ENCODE data around the gene HHIPL2.
"Not testable (repeated sequence)": the region's sequence is repeated elsewhere in the genome, so short reads cannot be mapped to it uniquely, and the experiment has no call there.

Gene HHIPL2

DNA sequence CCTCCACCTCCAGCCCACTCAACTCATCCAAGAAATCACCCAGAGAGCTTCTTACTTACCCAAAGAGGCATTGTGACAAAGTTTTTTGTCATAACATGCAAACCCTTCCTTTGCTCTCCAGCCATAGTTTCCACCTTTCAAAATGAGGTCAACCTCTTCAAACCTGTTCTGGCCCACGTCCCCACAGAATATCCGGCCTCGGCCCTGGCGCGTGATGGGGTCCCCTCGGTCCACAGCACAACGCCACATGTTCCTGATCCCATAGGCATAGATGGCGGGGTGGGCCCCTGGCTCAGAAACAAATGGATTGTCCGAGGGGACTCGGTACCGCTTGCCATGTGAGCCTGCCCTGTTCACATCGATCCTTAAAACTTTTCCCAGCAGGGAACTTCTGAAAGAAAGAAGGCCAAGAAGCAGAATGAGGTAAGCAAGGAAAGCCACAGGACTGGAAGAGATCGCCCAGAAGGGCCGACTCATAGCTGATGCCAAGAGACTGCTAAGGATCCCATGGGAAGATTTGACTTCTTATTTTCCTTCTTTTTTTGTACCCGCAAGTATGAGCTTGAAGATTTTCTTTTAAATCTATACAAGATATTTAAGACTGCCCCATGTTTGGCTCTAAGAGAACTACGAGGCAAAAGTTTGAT lies 7.8 kb downstream of the HHIPL2 start:
- no peak for DNase-seq (ENCODE audit: low read depth)

DNA sequence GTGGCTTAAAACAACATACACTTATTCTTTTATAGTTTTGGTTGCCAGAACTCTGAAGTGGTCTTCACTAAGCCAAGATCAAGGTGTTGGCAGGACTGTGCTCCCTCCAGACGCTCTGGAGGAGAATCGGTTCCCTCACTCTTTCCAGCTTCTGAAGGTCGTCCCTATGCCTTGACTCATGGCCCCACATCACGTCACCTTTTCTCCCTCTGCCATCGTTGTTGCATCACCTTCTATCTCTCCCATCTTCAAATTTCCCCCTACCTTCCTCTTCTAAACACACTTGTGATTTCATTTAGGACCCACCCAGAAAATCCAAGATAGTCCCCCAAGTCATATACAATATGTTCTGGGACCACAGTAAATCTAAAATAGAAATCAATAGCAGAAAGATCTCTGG lies 12.4 kb downstream of the HHIPL2 start:
- no peak for DNase-seq (ENCODE audit: low read depth)

DNA sequence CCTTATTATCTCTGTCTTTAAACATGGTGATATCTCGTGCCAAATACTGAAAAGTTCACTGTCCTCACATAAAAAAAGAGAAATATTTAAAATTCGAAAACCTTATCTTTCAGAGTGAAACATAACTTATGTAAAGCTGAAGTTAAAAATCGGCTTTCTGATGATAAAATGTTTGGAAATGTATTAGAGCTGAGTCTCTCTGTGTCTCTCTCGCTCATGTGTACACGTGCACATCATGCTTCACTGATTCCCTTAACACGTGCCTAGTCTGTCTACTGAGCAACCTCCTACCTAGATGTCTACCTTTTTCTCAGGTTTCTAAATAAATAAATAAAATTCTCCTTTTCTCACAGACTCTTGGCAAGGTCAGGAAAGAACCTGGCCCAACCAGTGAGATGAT lies 17.1 kb downstream of the HHIPL2 start:
- DNase-seq (ENCODE audit: low read depth), result no peak

DNA sequence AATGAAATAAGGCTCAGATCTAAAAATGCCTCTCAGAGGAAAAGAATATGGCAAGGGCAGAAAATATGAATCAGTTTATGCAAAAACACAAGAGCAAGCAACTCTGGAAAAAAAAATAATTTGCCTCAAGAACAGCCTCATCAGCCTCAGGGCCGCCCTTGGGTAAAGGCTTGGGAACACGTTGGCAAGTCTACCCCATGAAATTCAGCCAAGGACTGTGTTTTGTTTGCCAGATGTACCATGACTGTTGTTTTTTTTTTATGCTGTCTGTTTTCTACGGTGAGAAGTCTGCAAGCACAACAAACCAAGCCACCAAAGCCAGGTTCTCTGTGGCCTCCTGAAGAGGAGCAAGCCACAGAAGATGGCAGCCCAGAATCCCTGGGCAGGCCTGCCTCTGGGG lies 18.0 kb downstream of the HHIPL2 start:
- DNase-seq (ENCODE audit: low read depth), result no peak

DNA sequence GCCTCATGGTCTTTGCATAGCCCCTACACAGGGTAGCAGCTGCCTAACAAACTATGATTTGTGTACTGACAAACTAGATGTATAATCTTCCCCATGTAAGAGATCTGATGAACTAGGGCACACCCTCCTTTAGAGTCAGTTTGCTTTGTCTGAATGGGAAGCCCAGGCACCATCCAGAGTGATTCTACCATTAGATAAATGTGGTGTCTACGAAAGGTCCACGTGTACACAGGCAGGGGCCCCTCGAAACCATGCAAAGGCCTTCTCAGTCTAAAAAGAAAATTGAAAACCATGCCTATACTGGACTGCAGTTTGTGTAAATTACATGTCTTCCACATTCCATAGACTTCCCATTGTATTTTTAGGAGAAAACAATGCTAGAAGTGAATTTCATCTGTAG lies 18.7 kb downstream of the HHIPL2 start:
- DNase-seq (ENCODE audit: low read depth), result no peak

DNA sequence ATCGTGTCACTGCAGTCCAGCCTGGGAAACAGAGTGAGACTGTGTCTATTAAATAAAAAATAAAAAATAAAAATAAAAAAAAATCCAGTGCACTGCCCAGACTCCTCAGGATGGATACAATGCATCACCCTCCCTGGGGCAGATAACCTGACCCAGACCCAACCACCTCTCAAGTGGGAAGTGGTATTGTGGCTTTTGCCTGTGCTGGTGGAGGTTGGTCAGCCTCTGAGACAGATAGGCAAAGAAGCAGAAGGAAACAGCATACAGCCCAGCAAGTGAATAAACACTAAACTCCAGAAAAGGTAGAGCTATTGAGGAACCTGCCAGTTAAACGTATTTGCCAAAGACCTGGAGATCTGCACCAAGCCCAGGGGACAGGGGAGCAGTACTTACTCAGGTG lies 22.0 kb downstream of the HHIPL2 start:
- DNase-seq (ENCODE audit: low read depth), result no peak

DNA sequence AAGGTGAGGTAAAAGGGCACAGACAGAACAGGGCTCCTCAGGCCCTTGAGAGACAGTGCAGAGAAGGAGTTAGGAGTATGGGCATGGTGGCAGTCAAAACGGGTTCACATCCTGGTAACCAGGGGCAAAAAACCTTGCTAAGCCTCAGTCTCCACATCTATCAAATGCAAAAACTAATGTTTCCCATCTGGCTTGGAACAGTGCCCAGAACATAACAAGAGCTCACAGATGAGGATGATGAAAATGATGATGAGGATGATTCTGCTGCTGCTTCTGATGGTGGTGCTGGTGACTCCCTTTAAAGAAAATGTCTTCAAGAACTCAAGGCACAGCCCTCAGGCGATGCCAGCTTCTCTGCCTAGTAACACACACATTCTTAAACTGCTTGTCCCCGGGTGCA lies 24.1 kb downstream of the HHIPL2 start:
- DNase-seq (ENCODE audit: low read depth), result no peak

DNA sequence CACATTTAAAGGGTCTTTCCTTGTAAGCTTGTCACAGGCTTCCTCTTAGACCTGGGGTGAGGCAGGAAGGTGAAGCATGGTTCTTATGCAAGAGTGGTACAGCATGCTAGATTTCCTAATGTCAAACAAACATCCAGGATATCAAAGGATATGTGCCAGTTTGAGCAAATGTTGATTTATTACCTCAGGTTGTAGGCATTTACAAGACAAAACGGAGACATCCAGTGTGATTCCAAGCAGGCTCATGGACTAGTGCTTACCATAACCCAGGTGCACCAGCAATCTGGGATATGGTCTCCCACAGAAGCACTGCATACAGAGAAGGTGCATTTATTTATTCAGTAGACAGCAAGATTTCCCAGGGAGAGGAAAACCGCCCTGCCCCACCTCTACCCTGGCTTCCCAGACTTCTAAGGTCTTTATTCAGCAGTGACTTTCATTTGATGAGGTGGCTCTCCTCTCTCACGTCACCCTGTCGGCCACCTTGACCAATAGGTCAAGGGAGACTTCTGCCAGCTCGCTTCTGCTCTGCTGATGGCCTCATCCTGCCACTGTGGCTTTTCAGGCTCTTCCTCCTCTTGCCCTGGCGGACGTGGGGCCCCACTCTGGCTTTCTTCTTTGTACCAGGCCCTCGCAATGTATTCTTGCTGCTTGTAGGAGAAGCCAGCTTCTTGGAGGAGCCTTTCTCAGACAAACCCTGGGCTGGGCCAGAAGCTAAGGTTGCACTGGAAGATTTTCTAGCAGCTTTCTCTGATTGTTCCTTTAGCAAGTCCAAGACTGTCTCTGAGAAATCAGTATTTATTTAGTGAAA lies 25.6 kb downstream of the HHIPL2 start:
- DNase-seq (ENCODE audit: low read depth), result no peak

DNA sequence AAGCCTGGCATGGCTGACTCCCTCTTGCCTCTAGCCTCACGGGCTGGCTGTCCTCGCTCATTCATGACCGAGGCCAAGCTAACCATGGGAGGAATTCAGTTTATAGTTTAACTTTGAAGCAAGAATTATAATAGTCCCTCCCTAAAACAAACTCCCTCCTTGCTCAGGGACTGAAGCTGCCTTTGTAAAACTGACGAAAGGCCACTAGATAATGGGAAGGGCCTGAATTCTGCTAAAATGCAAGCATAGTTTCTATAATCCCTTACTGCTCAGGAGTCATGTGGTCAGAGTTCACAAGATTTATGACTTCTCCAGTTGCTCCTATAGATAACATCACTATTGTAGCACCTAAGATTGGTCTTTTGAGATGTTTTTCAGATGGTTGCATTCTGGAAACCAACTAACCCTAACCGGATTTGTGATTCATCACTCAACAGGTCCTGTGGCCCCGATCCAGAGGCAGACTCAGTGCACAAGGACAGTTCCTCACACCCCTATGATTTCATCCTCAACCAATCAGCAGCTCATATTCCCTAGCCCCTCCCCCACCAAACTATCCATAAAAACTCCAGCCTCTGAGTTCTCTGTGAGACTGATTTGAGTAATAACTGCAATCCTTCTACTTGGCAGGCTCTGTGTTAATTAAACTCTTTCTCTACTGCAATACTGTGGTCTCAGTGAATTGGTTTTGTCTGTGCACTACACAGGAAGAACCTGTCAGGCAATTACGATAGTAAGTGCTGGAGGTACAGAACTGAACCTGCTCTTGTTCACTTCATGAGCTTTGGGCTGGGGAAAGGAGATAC lies 26.4 kb downstream of the HHIPL2 start:
- DNase-seq (ENCODE audit: low read depth), result no peak

DNA sequence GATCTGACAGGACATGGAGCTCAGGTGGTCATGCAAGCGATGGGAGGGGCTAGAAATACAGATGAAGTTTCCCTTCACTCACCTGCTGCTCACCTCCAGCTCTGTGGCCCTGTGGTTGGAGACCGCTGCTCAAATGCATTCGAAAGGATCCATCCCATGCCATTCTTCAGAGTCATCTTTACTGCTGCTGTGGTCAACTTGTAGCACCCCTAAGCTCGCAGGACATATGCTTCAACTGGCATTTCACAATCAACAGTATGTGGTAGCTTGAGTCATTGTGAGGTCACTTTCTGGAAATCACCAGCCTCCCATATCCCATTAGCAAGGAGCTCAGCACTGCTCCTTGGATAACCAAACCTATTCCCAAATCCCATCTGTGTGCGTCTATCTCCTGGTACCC lies 58.4 kb downstream of the HHIPL2 start:
- DNase-seq (ENCODE audit: low read depth), result not testable (repeated sequence)

DNA sequence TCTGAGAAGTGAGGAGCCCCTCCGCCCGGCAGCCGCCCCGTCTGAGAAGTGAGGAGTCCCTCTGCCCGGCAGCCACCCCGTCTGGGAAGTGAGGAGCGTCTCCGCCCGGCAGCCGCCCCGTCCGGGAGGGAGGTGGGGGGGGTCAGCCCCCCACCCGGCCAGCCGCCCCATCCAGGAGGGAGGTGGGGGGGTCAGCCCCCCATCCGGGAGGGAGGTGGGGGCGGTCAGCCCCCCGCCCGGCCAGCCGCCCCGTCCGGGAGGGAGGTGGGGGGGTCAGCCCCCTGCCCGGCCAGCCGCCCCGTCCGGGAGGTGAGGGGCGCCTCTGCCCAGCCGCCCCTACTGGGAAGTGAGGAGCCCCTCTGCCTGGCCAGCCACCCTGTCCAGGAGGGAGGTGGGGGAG lies 60.1 kb downstream of the HHIPL2 start:
- not testable (repeated sequence) for DNase-seq (ENCODE audit: low read depth)

DNA sequence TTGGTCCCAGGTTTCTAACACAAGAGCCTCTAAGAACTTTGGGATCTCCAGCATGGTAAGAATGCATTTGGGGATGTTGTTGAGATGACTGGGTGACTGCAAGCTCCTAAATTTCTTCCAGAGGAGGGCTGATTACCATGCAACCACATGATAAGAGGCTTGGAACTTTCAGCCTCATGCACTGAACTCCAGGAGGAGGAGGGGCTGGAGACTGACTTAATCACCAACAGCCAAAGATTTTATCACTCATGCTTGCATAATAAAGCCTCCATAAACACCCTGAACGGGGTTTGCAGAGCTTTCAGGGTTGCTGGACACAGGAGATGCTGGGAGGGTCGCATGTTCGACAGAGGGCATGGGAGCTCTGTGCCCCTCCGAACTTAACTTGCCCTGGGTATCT lies 63.9 kb downstream of the HHIPL2 start:
- not testable (repeated sequence) for DNase-seq (ENCODE audit: low read depth)

DNA sequence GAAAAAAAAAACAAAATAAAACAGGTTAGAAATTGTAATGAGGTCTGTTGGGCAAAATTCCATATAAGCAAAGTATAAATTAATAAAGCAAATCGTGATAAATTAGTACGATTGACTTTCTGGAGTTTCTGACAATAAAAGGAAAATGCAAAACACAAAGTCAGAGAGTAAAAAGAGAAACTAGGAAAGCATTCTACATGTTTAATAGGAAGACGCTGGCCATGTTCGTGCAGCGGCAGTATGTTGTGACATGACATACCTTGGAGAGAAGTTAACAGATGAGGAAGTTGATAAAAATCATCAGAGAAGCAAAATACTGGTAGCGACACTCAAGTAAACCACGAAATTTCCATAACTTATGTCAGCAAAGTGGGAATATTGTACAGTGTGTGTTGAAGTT lies 68.3 kb downstream of the HHIPL2 start:
- DNase-seq (ENCODE audit: low read depth), result not testable (repeated sequence)

DNA sequence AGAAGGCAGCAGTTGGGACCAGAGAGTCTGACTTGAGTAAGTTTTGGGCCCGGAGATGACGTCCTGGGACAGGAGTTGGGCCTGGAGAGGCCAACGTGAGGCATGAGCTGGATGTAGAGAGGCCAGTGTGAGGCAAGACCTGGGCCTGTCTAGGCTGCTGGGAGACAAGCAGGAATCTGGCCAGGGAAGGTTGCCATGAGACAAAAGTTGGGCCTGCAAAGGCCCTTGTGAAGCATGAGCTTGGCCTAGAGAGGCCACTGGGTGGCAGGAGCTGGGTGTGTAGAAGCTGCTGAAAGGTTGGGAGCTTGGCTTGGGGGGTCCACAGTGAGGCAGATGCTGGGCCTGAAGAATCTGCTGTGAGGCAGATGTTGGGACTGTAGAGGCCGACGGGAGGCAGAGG lies 71.5 kb downstream of the HHIPL2 start:
- DNase-seq (ENCODE audit: low read depth), result not testable (repeated sequence)

DNA sequence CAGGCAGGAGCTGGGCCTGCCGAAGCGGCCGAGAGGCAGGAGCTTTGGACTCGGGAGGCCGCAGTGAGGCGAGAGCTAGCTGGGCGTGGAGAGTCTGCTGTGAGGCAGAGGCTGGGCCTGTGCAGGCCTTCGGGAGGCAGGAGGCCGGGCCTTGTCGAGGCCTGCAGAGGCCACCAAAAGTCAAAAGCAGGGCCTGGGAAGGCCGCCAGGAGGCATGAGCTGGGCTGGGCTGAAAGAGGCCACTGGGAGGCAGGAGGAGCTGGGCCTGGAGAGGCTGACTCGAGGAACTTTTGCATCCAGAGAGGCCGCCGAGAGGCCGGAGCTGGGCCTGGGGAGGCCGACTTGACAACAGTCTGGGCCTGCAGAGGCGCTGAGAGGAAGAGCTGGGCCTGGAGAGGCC lies 74.2 kb downstream of the HHIPL2 start:
- not testable (repeated sequence) for DNase-seq (ENCODE audit: low read depth)

DNA sequence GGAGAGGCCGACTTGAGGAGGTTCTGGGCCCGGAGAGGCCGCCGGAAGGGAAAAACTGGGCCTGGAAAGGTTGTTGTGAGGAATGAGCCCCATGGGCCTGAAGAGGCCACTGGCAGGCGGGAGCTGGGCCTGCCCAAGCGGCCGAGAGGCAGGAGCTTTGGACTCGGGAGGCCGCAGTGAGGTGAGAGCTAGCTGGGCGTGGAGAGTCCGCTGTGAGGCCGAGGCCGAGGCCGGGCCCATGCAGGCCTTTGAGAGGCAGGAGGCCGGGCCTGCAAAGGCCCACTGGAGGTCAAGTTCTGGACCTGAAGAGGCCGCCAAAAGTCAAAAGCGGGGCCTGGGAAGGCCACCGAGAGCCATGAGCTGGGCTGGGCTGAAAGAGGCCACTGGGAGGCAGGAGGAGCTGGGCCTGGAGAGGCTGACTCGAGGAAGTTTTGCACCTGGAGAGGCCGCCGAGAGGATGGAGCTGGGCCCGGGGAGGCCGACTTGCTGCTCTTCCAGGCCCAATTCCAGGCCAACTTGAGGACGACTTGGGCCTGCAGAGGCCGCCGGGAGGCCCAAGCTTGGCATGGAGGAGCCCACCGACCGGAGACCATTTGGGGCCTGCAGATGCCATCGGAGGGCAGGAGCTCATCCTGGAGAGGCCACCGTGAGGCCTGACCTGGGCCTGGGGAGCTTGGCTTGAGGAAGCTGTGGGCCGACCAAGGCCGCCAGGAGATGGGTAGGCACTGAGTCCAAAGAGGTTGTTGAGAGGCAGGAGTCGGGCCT lies 74.9 kb downstream of the HHIPL2 start:
- DNase-seq (ENCODE audit: low read depth), result not testable (repeated sequence)

All from stimulated activated CD8-positive, alpha-beta memory T cell treated with anti-CD3 and anti-CD28 coated beads, Interleukin-4, amount 100 ng/mL, for 24 hours (primary cell).